SK-N-SH (cell line): ENCODE data around the gene KIR3DL3. TPM values are rescaled to one million over a fixed set of nuclear protein-coding genes. Genes with fewer than 3 reads are reported as not detected.

ENCODE experiments used
- CTCF ChIA-PET: fragments of 300-600, 350-600 bp; formaldehyde crosslinking; extraction: SDS; loops from one replicate; lab custom pipeline; 2021; lab: Yijun Ruan, JAX
- POLR2A ChIA-PET: fragments of 350-600 bp; sonication (Branson Sonifier 250); formaldehyde crosslinking; extraction: SDS; loops from one replicate; lab custom pipeline; 2020; ENCODE audit warnings: antibody characterized with exemption, inconsistent platforms; lab: Yijun Ruan, JAX
- DNase-seq: peaks from one replicate; pipeline ENCODE4 v3.0.0; 2012
- H2AFZ ChIP-seq: fragments of 200-600 bp; sonication (generic); 2 replicates; pipeline ENCODE4 v1.8.1; 2016; ENCODE audit warnings: antibody characterized with exemption, mild to moderate bottlenecking, low read depth
- H3F3A ChIP-seq: fragments of 200-600 bp; sonication (generic); replicated peaks from 2 replicates; pipeline ENCODE3; 2016; ENCODE audit warnings: antibody characterized with exemption, mild to moderate bottlenecking; ENCODE audit not compliant: insufficient read depth
- H3K27ac ChIP-seq, 2 experiments: fragments of 200-500 bp in 1 of 2; fragments of 200-600 bp in 1 of 2; sonication (Bioruptor generic) in 1 of 2; sonication (generic), shearing (Covaris generic) in 1 of 2; 2 replicates each; pipeline versions ENCODE4 v1.5.1 to v1.6.1; 2014 to 2016; ENCODE audit warnings: low read depth in 2 of 2, inconsistent platforms in 1 of 2, low read length in 1 of 2, mild to moderate bottlenecking in 1 of 2, mixed read lengths in 1 of 2
- H3K27me3 ChIP-seq: fragments of 200-600 bp; sonication (generic), shearing (Covaris generic); 2 replicates; pipeline ENCODE4 v1.6.1; 2016; ENCODE audit warnings: mixed run types; ENCODE audit not compliant: insufficient read depth
- H3K36me3 ChIP-seq, 2 experiments: fragments of 200-500 bp in 1 of 2; fragments of 200-600 bp in 1 of 2; sonication (Bioruptor generic) in 1 of 2; sonication (generic) in 1 of 2; replicated peaks in 1 of 2; 2 replicates each; pipeline versions ENCODE3 to v1.5.1; 2014 to 2016; ENCODE audit warnings: low read length in 1 of 2, mild to moderate bottlenecking in 1 of 2; ENCODE audit not compliant: insufficient read depth in 2 of 2, control insufficient read depth in 1 of 2
- H3K4me1 ChIP-seq, 2 experiments: fragments of 200-500 bp in 1 of 2; fragments of 200-600 bp in 1 of 2; sonication (Bioruptor generic) in 1 of 2; sonication (generic), shearing (Covaris generic) in 1 of 2; 2 replicates each; pipeline versions ENCODE4 v1.5.1 to v1.6.1; 2014 to 2016; ENCODE audit warnings: low read depth in 1 of 2, low read length in 1 of 2, mixed run types in 1 of 2; ENCODE audit not compliant: insufficient read depth in 2 of 2, control insufficient read depth in 1 of 2
- H3K4me2 ChIP-seq: fragments of 200-600 bp; sonication (generic), shearing (Covaris generic); 2 replicates; pipeline ENCODE4 v1.6.1; 2017; ENCODE audit warnings: mixed run types
- H3K4me3 ChIP-seq, 2 experiments: fragments of 200-500 bp in 1 of 2; fragments of 200-600 bp in 1 of 2; sonication (Bioruptor generic) in 1 of 2; sonication (generic), shearing (Covaris generic) in 1 of 2; 2 replicates each; pipeline versions ENCODE4 v1.5.1 to v1.8.1; 2014 to 2016; ENCODE audit warnings: low read depth in 2 of 2, inconsistent platforms in 1 of 2, low read length in 1 of 2, mild to moderate bottlenecking in 1 of 2, mixed read lengths in 1 of 2, moderate library complexity in 1 of 2
- H3K79me2 ChIP-seq: fragments of 200-600 bp; sonication (generic); 2 replicates; pipeline ENCODE4 v1.8.1; 2017; ENCODE audit warnings: mild to moderate bottlenecking; ENCODE audit not compliant: insufficient read depth
- H3K9ac ChIP-seq: fragments of 200-600 bp; sonication (generic); 2 replicates; pipeline ENCODE4 v1.6.1; 2017; ENCODE audit warnings: mixed run types
- H3K9me2 ChIP-seq: fragments of 200-600 bp; sonication (generic); 2 replicates; pipeline ENCODE4 v1.6.1; 2017; ENCODE audit warnings: mixed run types
- H3K9me3 ChIP-seq: fragments of 200-600 bp; sonication (generic); 2 replicates; pipeline ENCODE4 v1.6.1; 2017; ENCODE audit warnings: mixed run types, mild to moderate bottlenecking, moderate library complexity
- H4K20me1 ChIP-seq: fragments of 200-600 bp; sonication (generic); 2 replicates; pipeline ENCODE4 v1.6.1; 2017; ENCODE audit warnings: mild to moderate bottlenecking, mixed run types; ENCODE audit not compliant: insufficient read depth
- FOSL2 ChIP-seq: IDR thresholded peaks from 2 replicates; pipeline ENCODE4 v1.4.0; 2012; ENCODE audit warnings: low read depth, mild to moderate bottlenecking, moderate library complexity, borderline replicate concordance
- MEF2A ChIP-seq: IDR thresholded peaks from 2 replicates; pipeline ENCODE4 v1.4.0; 2012; ENCODE audit warnings: low read depth, borderline replicate concordance
- NFIC ChIP-seq: IDR thresholded peaks from 2 replicates; pipeline ENCODE4 v1.4.0; 2012; ENCODE audit warnings: borderline replicate concordance
- PBX3 ChIP-seq: IDR thresholded peaks from 2 replicates; pipeline ENCODE4; 2012
- RAD21 ChIP-seq: IDR thresholded peaks from 2 replicates; pipeline ENCODE4 v1.6.1; 2012; ENCODE audit warnings: mild to moderate bottlenecking, low read length
- RCOR1 ChIP-seq: fragments of 150-350 bp; IDR thresholded peaks from 2 replicates; pipeline ENCODE4 v1.6.1; 2017; ENCODE audit warnings: antibody characterized with exemption, low read length
- RXRA ChIP-seq: IDR thresholded peaks from 2 replicates; pipeline ENCODE4 v1.4.0; 2012; ENCODE audit warnings: low read depth, mild to moderate bottlenecking, borderline replicate concordance
- TAF1 ChIP-seq: IDR thresholded peaks from 2 replicates; pipeline ENCODE4 v1.6.1; 2012; ENCODE audit warnings: low read depth, mild to moderate bottlenecking, low read length, moderate library complexity, borderline replicate concordance
- TCF12 ChIP-seq: IDR thresholded peaks from 2 replicates; pipeline ENCODE4 v1.4.0; 2012
- YY1 ChIP-seq: IDR thresholded peaks from 2 replicates; pipeline ENCODE4 v1.4.0; 2012; ENCODE audit warnings: low read depth, mild to moderate bottlenecking
- ZBTB33 ChIP-seq: IDR thresholded peaks from 2 replicates; pipeline ENCODE4 v1.4.0; 2012; ENCODE audit warnings: low read depth, borderline replicate concordance
- WGBS: methylation state at CpG from one replicate; pipeline ENCODE4 v1.1.6; 2017; ENCODE audit warnings: low lambda C conversion rate; 5-methylcytosine and 5-hydroxymethylcytosine counted together
- polyA plus RNA-seq, 3 experiments: library from polyadenylated mRNA; depleted of rRNA; stranded (reverse); fragments of >200 nt; gene quantifications; 2 replicates each; pipeline ENCODE4 v1.2.3, GENCODE V29; 2012
- TF ChIP-seq, protein P1 (sequence below): IDR thresholded peaks from 2 replicates; pipeline ENCODE4 v1.6.1; 2012; ENCODE audit warnings: mild to moderate bottlenecking, low read depth, low read length, moderate library complexity
- TF ChIP-seq, protein P2 (sequence below): fragments of 200-600 bp; sonication (generic); IDR thresholded peaks from 2 replicates; pipeline ENCODE4 v1.6.1; 2017; ENCODE audit warnings: antibody characterized with exemption, mild to moderate bottlenecking, moderate library complexity
- TF ChIP-seq, protein P3 (sequence below): IDR thresholded peaks from 2 replicates; pipeline ENCODE4 v1.4.0; 2012; ENCODE audit warnings: low read depth, borderline replicate concordance

The KIR3DL3 gene
- polyA plus RNA-seq, 1 of the 3 experiments (the other 2 are of a cell fraction): not detected

GRCh38 chr19:54694648-54695047, 29.6 kb upstream of the KIR3DL3 start:
- Histone ChIP-seq H3K9me3 (no peaks in the 10 kb centered on the region), H3K79me2 (no peaks in the 10 kb centered on the region), H3K36me3 (no peaks in the 10 kb centered on the region), H3K4me1 (no peaks in the 10 kb centered on the region), H4K20me1 (no peaks in the 10 kb centered on the region), H3K27me3 (peaks cover 6% of the 10 kb centered on the region; the same call in 1 of the 2 replicates), H3K9ac (no peak overlapping the region), H2AFZ (no peak overlapping the region), H3K4me2 (no peak overlapping the region), H3K27ac (no peak overlapping the region), H3K9me2 (no peaks in the 10 kb centered on the region), H3F3A (no peaks in the 10 kb centered on the region), H3K4me3 (no peak overlapping the region)
- TF ChIP-seq PBX3 (no peak), YY1 (no peak), RAD21 (no peak), RCOR1 (no peak), RXRA (no peak), TAF1 (no peak), ZBTB33 (no peak), FOSL2 (no peak), NFIC (no peak)
- TF ChIP-seq, protein P1, sequence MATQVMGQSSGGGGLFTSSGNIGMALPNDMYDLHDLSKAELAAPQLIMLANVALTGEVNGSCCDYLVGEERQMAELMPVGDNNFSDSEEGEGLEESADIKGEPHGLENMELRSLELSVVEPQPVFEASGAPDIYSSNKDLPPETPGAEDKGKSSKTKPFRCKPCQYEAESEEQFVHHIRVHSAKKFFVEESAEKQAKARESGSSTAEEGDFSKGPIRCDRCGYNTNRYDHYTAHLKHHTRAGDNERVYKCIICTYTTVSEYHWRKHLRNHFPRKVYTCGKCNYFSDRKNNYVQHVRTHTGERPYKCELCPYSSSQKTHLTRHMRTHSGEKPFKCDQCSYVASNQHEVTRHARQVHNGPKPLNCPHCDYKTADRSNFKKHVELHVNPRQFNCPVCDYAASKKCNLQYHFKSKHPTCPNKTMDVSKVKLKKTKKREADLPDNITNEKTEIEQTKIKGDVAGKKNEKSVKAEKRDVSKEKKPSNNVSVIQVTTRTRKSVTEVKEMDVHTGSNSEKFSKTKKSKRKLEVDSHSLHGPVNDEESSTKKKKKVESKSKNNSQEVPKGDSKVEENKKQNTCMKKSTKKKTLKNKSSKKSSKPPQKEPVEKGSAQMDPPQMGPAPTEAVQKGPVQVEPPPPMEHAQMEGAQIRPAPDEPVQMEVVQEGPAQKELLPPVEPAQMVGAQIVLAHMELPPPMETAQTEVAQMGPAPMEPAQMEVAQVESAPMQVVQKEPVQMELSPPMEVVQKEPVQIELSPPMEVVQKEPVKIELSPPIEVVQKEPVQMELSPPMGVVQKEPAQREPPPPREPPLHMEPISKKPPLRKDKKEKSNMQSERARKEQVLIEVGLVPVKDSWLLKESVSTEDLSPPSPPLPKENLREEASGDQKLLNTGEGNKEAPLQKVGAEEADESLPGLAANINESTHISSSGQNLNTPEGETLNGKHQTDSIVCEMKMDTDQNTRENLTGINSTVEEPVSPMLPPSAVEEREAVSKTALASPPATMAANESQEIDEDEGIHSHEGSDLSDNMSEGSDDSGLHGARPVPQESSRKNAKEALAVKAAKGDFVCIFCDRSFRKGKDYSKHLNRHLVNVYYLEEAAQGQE: no peak
- no peak for DNase-seq
- POLR2A ChIA-PET: no interaction called here
- CTCF ChIA-PET: interaction anchor here (0.5 to 2.7 kb wide), 2 partner anchors 21 to 213 kb away, joined by 3 to 7 read pairs; no protein-coding TSS in a partner anchor
- no CpG with 5 or more reads among the region's 5 CpGs for WGBS

- Histone ChIP-seq H4K20me1 (no peaks in the 10 kb centered on the region), H3K4me2 (no peak overlapping the region), H3K27ac (no peak overlapping the region), H3K4me3 (no peak overlapping the region), H3K79me2 (no peaks in the 10 kb centered on the region), H3K9me2 (no peaks in the 10 kb centered on the region), H2AFZ (no peak overlapping the region), H3F3A (no peaks in the 10 kb centered on the region), H3K9me3 (no peaks in the 10 kb centered on the region), H3K36me3 (no peaks in the 10 kb centered on the region), H3K4me1 (no peaks in the 10 kb centered on the region), H3K9ac (no peak overlapping the region), H3K27me3 (peaks cover 10% of the 10 kb centered on the region; the same call in 1 of the 2 replicates)
- 0% methylated on average over 4 of the region's 8 CpGs for WGBS
- POLR2A ChIA-PET: no interaction called here
- DNase-seq: no peak
- CTCF ChIA-PET: no interaction called here
- TF ChIP-seq, protein P1: no peak
- TF ChIP-seq TCF12 (no peak), MEF2A (no peak)
- TF ChIP-seq, protein P2, sequence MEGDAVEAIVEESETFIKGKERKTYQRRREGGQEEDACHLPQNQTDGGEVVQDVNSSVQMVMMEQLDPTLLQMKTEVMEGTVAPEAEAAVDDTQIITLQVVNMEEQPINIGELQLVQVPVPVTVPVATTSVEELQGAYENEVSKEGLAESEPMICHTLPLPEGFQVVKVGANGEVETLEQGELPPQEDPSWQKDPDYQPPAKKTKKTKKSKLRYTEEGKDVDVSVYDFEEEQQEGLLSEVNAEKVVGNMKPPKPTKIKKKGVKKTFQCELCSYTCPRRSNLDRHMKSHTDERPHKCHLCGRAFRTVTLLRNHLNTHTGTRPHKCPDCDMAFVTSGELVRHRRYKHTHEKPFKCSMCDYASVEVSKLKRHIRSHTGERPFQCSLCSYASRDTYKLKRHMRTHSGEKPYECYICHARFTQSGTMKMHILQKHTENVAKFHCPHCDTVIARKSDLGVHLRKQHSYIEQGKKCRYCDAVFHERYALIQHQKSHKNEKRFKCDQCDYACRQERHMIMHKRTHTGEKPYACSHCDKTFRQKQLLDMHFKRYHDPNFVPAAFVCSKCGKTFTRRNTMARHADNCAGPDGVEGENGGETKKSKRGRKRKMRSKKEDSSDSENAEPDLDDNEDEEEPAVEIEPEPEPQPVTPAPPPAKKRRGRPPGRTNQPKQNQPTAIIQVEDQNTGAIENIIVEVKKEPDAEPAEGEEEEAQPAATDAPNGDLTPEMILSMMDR: no peak
- TF ChIP-seq, protein P3, sequence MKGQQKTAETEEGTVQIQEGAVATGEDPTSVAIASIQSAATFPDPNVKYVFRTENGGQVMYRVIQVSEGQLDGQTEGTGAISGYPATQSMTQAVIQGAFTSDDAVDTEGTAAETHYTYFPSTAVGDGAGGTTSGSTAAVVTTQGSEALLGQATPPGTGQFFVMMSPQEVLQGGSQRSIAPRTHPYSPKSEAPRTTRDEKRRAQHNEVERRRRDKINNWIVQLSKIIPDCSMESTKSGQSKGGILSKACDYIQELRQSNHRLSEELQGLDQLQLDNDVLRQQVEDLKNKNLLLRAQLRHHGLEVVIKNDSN: no peak
These were observed 28.1 kb upstream of the KIR3DL3 start for GRCh38 chr19:54696117-54696548.
